ENCODE results near the gene SLC49A4. TPM values are rescaled to one million over a fixed set of nuclear protein-coding genes. Genes with fewer than 3 reads are reported as not detected.

SLC49A4 gene
- total RNA-seq, 2 experiments from 2014 or later: 2.4 TPM

DNA sequence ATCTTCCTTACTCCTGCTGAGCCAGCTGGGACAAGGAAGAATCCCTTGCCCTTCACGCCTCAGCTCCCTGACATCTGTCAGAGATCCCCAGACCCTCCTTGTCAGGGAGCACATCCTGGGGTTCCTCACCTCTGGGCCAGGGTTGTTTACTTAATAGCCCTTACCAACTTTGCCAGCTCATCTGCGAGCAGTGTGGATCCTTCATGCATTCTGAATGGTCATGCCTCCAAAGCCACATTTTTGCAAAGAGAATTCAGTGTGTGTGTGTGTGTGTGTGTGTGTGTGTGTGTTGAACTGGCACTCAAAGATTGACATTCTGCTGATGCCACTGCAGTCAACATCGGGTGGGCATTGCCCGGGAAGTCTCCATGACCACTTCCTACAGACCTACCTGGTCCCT is 112.6 kb downstream of the SLC49A4 start:
- DNase-seq: no peak
- CTCF ChIA-PET: no interaction called here
- peaks cover 29% of the 10 kb centered on the region for H3K27me3 Mint-ChIP-seq

DNA sequence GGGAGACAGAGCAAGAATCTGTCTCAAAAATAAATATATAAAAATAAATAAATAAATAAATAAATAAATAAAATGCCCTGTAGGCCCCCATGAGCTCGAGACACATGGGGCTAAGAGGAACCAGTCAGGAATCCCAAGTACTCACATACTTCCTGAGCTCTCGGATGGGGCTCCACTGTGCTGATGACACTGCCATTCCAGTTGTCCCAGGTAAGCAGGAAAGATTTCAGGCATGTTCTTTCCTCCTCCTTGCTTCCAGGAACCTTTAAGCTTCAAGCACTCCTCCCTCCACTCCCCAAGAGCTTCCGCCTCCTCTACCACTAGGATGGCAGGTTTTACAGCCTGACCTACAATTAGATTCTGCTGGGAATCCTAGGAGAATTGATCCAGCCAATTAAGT is 113.4 kb downstream of the SLC49A4 start:
- ChIA-PET POLR2A (no interaction called here), CTCF (no interaction called here)
- Mint-ChIP-seq H3K27me3 (peaks cover 31% of the 10 kb centered on the region), H3K4me1 (no peaks in the 10 kb centered on the region), H3K9me3 (no peaks in the 10 kb centered on the region), H3K36me3 (ENCODE audit: low read depth) (no peaks in the 10 kb centered on the region), H3K4me3 (no peak overlapping the region), H3K27ac (no peak overlapping the region)
- no peak for DNase-seq

More for the DNA sequence above, 112.6 kb downstream of the SLC49A4 start:
- H3K27ac Mint-ChIP-seq: no peak overlapping the region
- H3K4me1 Mint-ChIP-seq: no peaks in the 10 kb centered on the region
- no peaks in the 10 kb centered on the region for H3K9me3 Mint-ChIP-seq
- no peak overlapping the region for H3K4me3 Mint-ChIP-seq
- POLR2A ChIA-PET: no interaction called here
- H3K36me3 Mint-ChIP-seq (ENCODE audit: low read depth): no peaks in the 10 kb centered on the region

DNA sequence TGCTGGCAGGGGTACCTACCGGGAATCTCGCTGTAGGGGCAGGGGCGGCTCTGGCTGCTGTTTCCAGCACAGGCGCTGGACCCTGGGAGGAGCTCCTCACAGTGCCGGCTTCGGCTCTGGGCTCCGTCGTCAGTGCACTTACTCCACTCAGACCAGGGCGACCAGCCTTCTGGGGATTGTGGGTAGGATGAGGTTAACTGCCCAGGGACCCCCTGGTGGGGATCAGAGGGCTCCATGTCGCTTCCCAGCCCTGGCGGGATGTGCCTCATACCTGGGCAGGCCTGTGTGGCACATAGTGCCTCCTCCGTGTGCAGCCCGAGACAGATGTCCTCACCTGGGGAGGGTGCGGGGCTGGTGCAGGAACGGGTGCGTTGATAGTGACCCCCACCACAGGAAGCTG is 117.0 kb downstream of the SLC49A4 start:
- no peaks in the 10 kb centered on the region for H3K36me3 Mint-ChIP-seq (ENCODE audit: low read depth)
- peaks cover 21% of the 10 kb centered on the region for H3K27me3 Mint-ChIP-seq
- CTCF ChIA-PET: no interaction called here
- DNase-seq: no peak
- no peak overlapping the region for H3K4me3 Mint-ChIP-seq
- H3K9me3 Mint-ChIP-seq: no peaks in the 10 kb centered on the region
- no peak overlapping the region for H3K27ac Mint-ChIP-seq
- H3K4me1 Mint-ChIP-seq: peaks cover 5% of the 10 kb centered on the region
- POLR2A ChIA-PET: no interaction called here

DNA sequence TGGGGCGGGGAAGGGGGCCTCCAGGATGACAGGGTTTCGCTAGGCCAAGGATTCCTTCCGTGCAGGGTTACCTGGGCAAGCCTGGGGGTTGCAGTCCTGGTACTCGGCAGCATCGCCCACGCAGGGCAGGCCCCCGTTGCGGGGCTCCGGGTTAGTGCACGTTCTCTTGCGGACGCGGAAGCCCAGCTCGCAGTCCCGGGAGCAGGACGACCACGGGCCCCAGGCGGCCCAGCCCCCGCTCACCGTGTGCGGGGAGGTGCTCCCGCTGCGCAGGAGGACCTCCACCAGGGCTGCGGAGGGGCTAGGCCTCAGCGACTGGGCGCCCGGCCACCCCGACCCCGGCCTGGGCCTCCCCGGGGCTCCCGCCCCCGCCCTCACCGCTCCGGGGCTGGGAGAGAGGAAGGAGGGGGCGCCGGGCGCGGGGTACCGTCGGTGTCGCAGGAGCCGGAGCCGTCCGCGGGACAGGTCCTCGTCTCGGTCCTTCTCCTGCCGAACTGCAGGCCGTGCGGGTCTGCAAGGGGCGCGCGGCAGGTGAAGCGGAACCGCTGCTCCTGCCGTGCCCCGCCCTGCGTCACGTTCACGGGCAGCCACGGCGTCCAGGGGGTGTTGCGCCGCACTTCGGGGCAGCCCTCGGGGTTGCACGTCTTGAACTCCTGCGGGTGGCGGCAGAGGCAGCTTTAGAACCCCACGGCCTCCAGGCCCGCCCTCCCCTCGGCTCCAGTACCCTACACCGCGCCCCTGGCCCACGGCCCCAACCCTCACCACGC is 118.1 kb downstream of the SLC49A4 start:
- CTCF ChIA-PET: no interaction called here
- Mint-ChIP-seq H3K36me3 (ENCODE audit: low read depth) (no peaks in the 10 kb centered on the region), H3K4me1 (peaks cover 5% of the 10 kb centered on the region), H3K4me3 (no peak overlapping the region), H3K9me3 (no peaks in the 10 kb centered on the region), H3K27ac (no peak overlapping the region), H3K27me3 (peaks cover 21% of the 10 kb centered on the region)
- no peak for DNase-seq
- POLR2A ChIA-PET: no interaction called here

DNA sequence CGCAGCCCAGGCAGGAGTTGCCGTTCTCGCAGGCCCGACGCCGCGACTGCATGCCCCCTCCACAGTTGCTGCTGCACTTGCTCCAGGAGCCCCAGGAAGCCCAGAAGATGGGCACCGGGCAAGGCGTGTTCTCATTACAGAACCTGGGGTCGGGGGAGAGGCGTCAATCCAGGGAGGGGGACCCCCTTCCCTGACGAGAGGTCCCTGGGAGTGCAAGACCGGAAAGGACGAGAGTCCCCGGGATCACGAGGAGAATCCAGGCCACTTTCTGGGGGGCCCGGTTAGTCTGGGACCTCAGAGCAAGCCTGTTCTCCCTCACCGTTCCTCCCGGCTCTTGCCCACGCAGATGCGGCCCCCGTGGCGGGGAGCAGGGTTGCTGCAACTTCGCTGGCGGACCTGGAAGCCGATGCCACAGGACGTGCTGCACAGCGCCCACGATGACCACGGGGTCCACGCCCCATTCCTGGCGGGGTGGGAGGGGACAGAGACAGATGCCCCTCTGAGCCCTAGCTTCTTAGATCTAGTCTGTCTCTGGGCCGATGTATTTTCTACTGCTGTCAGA is 118.8 kb downstream of the SLC49A4 start:
- H3K27me3 Mint-ChIP-seq: peaks cover 21% of the 10 kb centered on the region
- no peaks in the 10 kb centered on the region for H3K36me3 Mint-ChIP-seq (ENCODE audit: low read depth)
- CTCF ChIA-PET: no interaction called here
- peaks cover 5% of the 10 kb centered on the region for H3K4me1 Mint-ChIP-seq
- POLR2A ChIA-PET: no interaction called here
- H3K27ac Mint-ChIP-seq: no peak overlapping the region
- no peaks in the 10 kb centered on the region for H3K9me3 Mint-ChIP-seq
- H3K4me3 Mint-ChIP-seq: no peak overlapping the region
- no peak for DNase-seq

DNA sequence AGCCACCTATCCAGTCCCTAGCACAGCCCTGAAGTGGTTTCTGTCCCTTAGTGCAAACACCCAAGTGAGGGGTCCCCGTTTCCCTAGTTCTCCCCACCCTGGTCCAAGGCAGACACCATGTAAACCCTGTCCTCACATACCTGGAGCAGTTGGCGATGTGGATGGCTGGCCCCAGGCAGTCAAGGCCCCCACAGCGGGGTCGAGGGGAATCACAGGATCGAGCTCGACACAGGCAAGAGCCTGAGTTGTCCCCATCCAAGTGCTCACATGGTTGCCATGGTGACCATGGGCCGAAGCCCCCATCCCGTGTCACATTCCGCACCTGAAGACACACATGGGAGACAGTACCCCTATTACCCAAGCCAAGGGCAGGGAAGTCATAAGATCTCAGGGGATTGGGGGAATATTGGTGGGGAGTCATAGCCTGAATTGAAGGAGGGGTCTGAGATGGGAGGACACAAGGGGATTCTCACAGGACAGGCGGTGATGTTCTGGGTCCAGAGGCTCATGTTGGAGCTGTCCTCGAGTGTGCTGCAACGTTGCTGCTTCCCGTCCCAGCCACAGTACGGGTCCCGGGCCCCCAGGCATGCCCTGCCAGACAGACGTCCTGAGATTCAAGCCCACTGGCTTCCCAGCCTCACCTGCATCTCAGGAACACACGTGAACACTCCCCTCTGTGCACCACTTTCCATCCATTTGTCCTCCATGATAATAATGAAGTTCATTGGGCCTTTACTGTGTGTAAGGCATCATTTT is 120.6 kb downstream of the SLC49A4 start:
- no peak overlapping the region for H3K27ac Mint-ChIP-seq
- H3K36me3 Mint-ChIP-seq (ENCODE audit: low read depth): no peaks in the 10 kb centered on the region
- ChIA-PET CTCF (no interaction called here), POLR2A (no interaction called here)
- H3K27me3 Mint-ChIP-seq: peaks cover 32% of the 10 kb centered on the region
- no peak overlapping the region for H3K4me3 Mint-ChIP-seq
- peaks cover 5% of the 10 kb centered on the region for H3K4me1 Mint-ChIP-seq
- DNase-seq: no peak
- no peaks in the 10 kb centered on the region for H3K9me3 Mint-ChIP-seq

DNA sequence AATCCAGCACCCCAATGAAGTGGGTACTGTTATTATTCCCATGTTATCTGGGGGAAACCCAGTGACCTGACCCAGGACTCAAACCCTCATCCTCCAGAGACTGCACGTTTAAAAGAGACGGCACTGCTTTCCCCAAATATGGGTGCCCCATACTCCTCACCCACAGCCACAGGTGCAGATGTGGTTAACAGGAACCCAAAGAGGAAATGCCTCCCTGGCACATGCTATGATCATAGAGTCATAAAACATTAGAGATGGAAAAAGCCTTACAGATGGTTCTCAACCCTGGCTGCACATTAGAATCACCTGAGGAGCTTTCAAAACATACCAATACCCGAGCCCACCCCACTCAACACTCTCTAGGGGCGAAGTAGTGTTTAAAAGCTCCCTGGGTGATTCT is 121.2 kb downstream of the SLC49A4 start:
- Mint-ChIP-seq H3K4me1 (peaks cover 5% of the 10 kb centered on the region), H3K4me3 (no peak overlapping the region), H3K36me3 (ENCODE audit: low read depth) (no peaks in the 10 kb centered on the region), H3K27me3 (peaks cover 38% of the 10 kb centered on the region), H3K27ac (no peak overlapping the region), H3K9me3 (no peaks in the 10 kb centered on the region)
- no peak for DNase-seq
- CTCF ChIA-PET: interaction anchor here (0.5 kb wide), 1 partner anchor 10 kb away, joined by 3 read pairs; no protein-coding TSS in a partner anchor
- POLR2A ChIA-PET: no interaction called here

DNA sequence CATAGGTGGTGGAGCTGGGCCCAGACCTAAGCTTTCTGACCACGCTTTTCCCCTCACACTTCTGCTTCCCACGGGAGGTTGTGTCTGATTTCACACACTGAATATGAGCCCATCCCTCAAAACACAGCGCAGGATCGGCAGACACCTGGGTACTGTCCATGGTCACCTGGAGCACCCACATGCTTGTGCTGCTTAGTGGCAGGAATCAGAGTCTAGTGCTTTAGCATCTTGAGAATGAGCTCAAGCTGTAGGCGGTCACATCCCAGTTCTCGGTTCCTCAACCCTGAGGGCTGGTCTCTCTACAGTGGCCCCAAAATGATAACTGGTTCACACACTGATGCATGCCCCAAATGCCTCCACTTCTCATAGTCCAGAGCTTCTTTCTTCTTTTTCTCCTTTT is 121.7 kb downstream of the SLC49A4 start:
- ChIA-PET POLR2A (no interaction called here), CTCF (interaction anchor here (0.5 to 0.6 kb wide), 2 partner anchors 10 to 111 kb away, joined by 3 read pairs; partner anchors contain the start of gene SEMA5B)
- peaks cover 42% of the 10 kb centered on the region for H3K27me3 Mint-ChIP-seq
- peaks cover 5% of the 10 kb centered on the region for H3K4me1 Mint-ChIP-seq
- no peak overlapping the region for H3K4me3 Mint-ChIP-seq
- H3K27ac Mint-ChIP-seq: no peak overlapping the region
- H3K36me3 Mint-ChIP-seq (ENCODE audit: low read depth): no peaks in the 10 kb centered on the region
- no peak for DNase-seq
- H3K9me3 Mint-ChIP-seq: no peaks in the 10 kb centered on the region

DNA sequence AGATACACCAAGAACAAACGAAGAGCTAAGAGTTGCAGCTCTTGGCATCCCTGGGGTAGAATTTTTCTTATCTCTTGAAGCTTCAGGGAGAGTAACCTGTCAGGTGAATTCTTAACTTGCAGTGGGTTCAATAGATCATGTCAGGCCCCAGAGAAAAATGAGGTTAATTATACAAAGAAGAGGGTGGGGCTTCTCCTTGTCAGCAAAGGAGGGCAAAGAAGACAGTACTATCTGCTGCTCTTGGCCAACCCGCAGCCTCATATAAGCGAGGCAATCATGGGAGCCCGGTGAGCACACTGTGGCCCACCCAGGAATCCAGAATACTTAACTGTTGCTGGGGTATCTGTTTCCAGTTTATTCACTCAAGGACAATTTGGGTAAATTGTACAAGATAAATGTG is 122.5 kb downstream of the SLC49A4 start:
- ChIA-PET POLR2A (no interaction called here), CTCF (no interaction called here)
- Mint-ChIP-seq H3K27me3 (peaks cover 42% of the 10 kb centered on the region), H3K9me3 (no peaks in the 10 kb centered on the region), H3K4me3 (no peak overlapping the region), H3K4me1 (peaks cover 5% of the 10 kb centered on the region), H3K36me3 (ENCODE audit: low read depth) (no peaks in the 10 kb centered on the region), H3K27ac (no peak overlapping the region)
- no peak for DNase-seq

DNA sequence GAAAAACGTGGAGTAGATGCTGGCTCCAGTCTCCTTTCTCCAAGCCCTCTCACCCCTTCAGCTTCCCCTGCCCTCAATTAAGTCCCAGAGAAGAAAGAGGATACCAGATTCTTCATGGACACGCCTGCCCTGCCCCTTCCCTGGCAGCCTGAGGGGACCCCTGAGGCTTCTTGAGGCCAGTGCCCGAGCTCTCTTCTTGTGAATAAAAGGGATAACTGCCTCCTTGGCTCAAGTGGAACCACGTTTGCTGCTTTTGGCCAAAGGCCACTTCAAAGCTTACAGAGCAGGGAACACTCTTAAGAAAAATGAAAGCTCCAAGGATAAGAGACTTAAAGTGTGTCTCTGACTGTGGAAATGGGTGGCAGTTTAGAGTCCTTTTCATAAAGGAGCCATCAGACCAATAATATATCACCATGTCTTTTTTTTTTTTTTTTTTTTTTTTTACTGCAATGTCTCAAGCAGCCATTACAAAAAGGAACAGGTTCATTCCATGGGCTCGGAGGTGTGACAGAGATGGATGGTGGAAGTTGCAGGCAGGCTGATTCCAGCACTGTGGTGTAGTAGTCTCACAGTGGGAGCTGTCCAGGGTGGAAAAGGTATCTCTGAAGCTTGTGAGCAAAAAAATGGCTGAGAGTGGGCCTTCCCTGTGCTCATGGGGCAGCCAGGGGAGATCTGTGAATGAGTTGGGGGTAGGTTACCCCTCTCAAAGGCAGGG is 123.9 kb downstream of the SLC49A4 start:
- no peak for DNase-seq
- ChIA-PET CTCF (interaction anchor here (0.7 kb wide), 1 partner anchor 525 kb away, joined by 4 read pairs; no protein-coding TSS in a partner anchor), POLR2A (no interaction called here)
- Mint-ChIP-seq H3K9me3 (no peaks in the 10 kb centered on the region), H3K36me3 (ENCODE audit: low read depth) (no peaks in the 10 kb centered on the region), H3K4me1 (peaks cover 7% of the 10 kb centered on the region), H3K27me3 (peaks cover 44% of the 10 kb centered on the region), H3K4me3 (no peak overlapping the region), H3K27ac (no peak overlapping the region)

DNA sequence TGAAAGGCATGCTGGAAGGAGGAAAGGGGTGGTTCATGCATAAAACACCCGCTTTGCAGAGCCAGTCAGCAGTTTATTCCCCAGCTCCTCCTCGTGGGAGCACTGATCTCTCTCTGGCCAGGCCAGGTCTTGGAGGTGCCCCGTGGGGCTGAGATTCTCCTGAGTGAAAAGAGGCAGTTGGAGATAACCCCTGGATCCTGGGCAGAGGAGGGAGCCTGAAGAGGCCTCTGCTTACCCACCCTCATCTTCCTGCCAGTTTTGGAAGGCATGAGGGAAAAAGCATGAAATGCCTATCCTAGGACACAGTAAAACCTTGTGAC is 124.4 kb downstream of the SLC49A4 start:
- Mint-ChIP-seq H3K27me3 (peaks cover 39% of the 10 kb centered on the region), H3K4me3 (no peak overlapping the region), H3K9me3 (no peaks in the 10 kb centered on the region), H3K4me1 (peaks cover 7% of the 10 kb centered on the region), H3K36me3 (ENCODE audit: low read depth) (no peaks in the 10 kb centered on the region), H3K27ac (no peak overlapping the region)
- CTCF ChIA-PET: no interaction called here
- no peak for DNase-seq
- POLR2A ChIA-PET: no interaction called here

DNA sequence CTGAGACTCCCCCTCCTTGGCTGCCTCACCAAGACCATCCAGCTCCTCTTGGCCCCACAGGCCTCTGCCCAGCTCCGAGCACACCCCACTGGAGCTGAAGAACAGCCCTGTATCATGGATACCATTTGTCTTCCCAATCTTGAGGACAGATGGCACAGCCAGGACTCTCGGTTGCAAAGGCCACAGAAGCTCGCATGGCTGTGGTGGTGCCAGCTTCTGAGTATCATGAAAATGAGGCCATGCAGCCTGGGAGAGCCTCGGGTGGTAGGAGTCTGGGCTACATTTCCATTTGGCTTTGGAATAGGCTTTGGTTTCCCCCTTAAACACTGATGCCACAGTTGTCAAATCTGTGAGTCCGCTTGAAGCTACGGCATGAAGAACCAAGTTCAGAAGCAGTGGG is 126.1 kb downstream of the SLC49A4 start:
- no peak for DNase-seq
- Mint-ChIP-seq H3K36me3 (ENCODE audit: low read depth) (no peaks in the 10 kb centered on the region), H3K9me3 (no peaks in the 10 kb centered on the region), H3K4me3 (no peak overlapping the region), H3K4me1 (peaks cover 5% of the 10 kb centered on the region), H3K27ac (no peak overlapping the region), H3K27me3 (peaks cover 37% of the 10 kb centered on the region)
- CTCF ChIA-PET: no interaction called here
- POLR2A ChIA-PET: no interaction called here

Data from activated CD4-positive, alpha-beta memory T cell treated with anti-CD3 and anti-CD28 coated beads, Interleukin-2, amount 10 ng/mL, durations not matched to agents 7 days and 5 days (primary cell).